Measurements from ENCODE around the gene MUS81. TPM values are rescaled to one million over a fixed set of nuclear protein-coding genes. Genes with fewer than 3 reads are reported as not detected.
A peak's percentile ranks its signal among the peaks of the same experiment; 100 is the strongest.
"Not testable (repeated sequence)": the region's sequence is repeated elsewhere in the genome, so short reads cannot be mapped to it uniquely, and the experiment has no call there.

MUS81 gene
- total RNA-seq, 2 donors from 2014 or later = 51.8 to 62.8 TPM

DNA sequence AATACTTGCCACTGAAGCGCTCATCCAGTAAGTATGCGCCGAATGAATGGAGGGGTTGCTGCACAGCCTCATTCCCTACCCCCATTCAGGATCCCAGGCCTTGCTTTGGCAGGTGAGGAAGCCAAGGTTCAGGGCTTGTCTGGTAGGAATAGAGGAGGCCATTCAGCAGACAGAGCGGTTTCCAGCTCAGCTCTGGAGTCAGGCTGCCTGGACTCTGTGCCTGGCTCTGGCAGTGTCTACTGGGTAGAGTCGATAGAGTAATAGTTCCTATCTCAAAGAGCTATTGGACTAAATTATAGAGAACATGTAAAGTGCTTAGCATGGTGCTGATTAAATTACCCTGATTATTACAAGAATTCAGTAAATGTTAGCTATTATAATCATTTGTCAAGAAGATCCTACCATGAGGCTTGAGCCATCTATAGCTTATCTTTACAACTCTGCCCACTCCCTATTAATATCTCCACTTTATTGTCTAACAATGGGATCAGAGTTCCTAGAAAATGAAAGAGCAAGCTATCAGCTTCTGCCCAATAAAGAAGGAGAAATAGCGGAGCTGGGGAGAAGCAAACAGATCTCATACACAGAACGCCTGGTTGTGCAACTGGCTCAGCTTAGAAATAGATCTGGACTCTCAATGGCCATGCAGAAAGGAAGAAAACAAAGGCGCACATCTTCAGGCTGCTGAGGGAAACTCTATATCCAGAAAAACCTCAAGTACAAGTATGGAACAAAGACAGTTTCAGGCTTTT, 33.1 kb upstream of the MUS81 start:
- no peaks in the 10 kb centered on the region for H3K9me3 ChIP-seq
- no peaks in the 10 kb centered on the region for H3K36me3 ChIP-seq
- TF ChIP-seq, protein P1, sequence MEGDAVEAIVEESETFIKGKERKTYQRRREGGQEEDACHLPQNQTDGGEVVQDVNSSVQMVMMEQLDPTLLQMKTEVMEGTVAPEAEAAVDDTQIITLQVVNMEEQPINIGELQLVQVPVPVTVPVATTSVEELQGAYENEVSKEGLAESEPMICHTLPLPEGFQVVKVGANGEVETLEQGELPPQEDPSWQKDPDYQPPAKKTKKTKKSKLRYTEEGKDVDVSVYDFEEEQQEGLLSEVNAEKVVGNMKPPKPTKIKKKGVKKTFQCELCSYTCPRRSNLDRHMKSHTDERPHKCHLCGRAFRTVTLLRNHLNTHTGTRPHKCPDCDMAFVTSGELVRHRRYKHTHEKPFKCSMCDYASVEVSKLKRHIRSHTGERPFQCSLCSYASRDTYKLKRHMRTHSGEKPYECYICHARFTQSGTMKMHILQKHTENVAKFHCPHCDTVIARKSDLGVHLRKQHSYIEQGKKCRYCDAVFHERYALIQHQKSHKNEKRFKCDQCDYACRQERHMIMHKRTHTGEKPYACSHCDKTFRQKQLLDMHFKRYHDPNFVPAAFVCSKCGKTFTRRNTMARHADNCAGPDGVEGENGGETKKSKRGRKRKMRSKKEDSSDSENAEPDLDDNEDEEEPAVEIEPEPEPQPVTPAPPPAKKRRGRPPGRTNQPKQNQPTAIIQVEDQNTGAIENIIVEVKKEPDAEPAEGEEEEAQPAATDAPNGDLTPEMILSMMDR (IDR thresholded peaks at IDR 0.05) = no peak
- H3K4me1 ChIP-seq (ENCODE audit: control insufficient read depth in 1 of 2, low read depth in 2 of 2) = no peaks in the 10 kb centered on the region
- no peak for ATAC-seq (ENCODE audit: insufficient number of reproducible peaks, low FRiP score, low read depth)
- DNase-seq (ENCODE audit: low spot score) = no peak
- no peaks in the 10 kb centered on the region for H3K27me3 ChIP-seq (replicated peaks; ENCODE audit: insufficient read depth)
- H3K27ac ChIP-seq = no peak overlapping the region
- H3K4me3 ChIP-seq = no peak overlapping the region

DNA sequence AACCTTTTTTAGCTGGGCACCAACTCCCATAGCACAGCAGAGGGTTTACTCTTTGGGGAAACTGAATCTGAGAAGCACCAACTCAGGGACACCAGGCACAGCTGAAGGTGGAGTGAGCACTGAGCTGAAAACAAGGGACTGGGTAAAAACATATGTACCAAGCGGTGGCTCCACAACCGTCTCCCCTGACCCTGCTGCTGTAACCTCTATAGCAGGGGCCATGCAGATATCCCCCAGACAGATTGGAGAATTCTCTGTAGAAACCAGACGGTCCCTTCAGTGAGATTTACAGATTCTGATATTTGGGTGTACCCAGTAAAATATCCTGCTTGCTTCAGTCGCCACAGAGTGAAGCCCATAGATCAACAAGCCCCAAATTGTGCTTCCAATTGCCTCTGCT, 30.8 kb upstream of the MUS81 start:
- no peak overlapping the region for H3K4me3 ChIP-seq
- H3K4me1 ChIP-seq (ENCODE audit: control insufficient read depth in 1 of 2, low read depth in 2 of 2) = peaks cover 3 to 12% of the 10 kb centered on the region in 2 donors
- TF ChIP-seq, protein P1 (IDR thresholded peaks at IDR 0.05) = no peak
- H3K36me3 ChIP-seq = no peaks in the 10 kb centered on the region
- H3K27me3 ChIP-seq (replicated peaks; ENCODE audit: insufficient read depth) = no peaks in the 10 kb centered on the region
- ATAC-seq (ENCODE audit: insufficient number of reproducible peaks, low FRiP score, low read depth) (no peak), DNase-seq (ENCODE audit: low spot score) (no peak)
- H3K27ac ChIP-seq = no peak overlapping the region
- H3K9me3 ChIP-seq = no peaks in the 10 kb centered on the region

DNA sequence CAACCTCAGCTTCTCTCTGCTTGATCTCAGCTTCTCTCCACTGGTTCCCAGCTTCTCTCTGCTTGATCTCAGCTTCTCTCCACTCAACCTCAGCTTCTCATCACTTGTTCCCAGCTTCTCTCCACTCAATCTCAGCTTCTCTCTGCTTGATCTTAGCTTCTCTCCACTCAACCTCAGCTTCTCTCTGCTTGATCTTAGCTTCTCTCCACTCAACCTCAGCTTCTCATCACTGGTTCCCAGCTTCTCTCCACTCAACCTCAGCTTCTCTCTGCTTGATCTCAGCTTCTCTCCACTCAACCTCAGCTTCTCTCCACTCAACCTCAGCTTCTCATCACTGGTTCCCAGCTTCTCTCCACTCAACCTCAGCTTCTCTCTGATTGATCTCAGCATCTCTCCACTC, 28.0 kb upstream of the MUS81 start:
- DNase-seq (ENCODE audit: low spot score); H3K36me3 ChIP-seq; H3K27me3 ChIP-seq (replicated peaks; ENCODE audit: insufficient read depth); H3K27ac ChIP-seq; H3K9me3 ChIP-seq; ATAC-seq (ENCODE audit: insufficient number of reproducible peaks, low FRiP score, low read depth); H3K4me3 ChIP-seq: not testable (repeated sequence)
- H3K4me1 ChIP-seq (ENCODE audit: control insufficient read depth in 1 of 2, low read depth in 2 of 2) = peaks cover 3 to 18% of the 10 kb centered on the region in 2 donors

DNA sequence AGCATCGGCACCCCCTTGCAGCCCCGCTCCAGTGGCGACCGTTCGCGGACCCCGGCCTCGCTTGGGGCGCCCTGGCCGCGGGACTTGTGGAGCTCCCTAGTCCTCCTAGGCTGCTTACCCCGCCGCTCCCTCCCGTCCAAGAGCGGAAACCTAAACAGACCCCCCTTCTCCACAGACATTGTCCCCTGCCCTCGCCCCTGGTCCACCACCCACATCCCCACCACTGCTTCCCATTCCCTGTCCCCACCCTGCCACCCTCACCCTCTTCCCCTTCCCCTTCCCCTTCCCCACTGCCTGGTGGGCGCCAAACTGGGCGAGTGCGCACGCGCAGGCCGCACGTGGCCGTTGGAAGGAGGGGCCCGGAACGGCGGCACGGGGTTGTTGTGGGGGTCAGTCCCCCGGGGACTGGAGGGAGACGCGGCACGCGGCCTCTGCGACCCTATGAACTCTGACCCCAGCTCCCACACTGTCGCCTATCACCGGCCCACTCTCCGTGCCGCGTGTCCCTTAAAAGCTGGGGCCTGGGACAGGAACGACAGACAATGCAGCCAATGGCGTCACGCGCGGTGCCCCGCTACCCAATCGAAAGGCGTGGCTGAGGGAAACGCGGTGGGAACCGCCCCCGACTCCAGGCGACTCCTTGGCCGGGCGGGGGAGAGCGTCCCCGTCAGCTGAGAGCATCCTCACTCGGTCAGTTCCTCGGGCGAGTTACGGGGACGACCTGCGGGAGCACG, 26.8 kb upstream of the MUS81 start, which contains the start of gene SNX32:
TSS of gene SNX32 (plus strand) at position 667 of the 734 bp plus-strand sequence. CDS start 103 bp downstream, outside the sequence.
- TF ChIP-seq, protein P1 (IDR thresholded peaks at IDR 0.05) = no peak
- Histone ChIP-seq H3K27me3 (replicated peaks; ENCODE audit: insufficient read depth) (no peaks in the 10 kb centered on the region), H3K36me3 (no peaks in the 10 kb centered on the region), H3K4me3 (peak within 1 kb of the TSS; percentile 81), H3K4me1 (ENCODE audit: control insufficient read depth in 1 of 2, low read depth in 2 of 2) (peaks cover 3 to 18% of the 10 kb centered on the region in 2 donors), H3K9me3 (no peaks in the 10 kb centered on the region), H3K27ac (no peak within 1 kb of the TSS)
- peak; percentile 67 for ATAC-seq (ENCODE audit: insufficient number of reproducible peaks, low FRiP score, low read depth)
- DNase-seq (ENCODE audit: low spot score) = peak; percentile 83

DNA sequence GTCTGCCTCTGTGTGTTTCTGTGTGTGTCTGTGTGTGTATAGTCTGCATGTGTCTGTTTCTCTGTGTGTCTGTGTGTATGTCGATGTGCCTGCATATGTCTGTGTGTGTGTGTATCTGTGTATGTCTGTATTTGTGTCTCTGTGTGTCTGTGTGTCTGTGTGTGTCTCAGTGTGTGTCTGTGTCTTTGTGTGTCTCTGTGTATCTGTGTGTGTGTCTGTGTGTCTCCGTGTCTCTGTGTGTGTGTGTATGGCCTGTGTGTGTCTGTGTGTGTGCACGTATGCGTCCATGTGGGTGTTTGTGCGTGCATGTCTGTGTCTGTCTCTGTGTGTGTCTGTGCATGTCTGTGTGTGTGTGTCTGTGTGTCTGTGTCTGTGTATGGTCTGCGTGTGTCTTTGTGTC, 26.0 kb upstream of the MUS81 start:
- ATAC-seq (ENCODE audit: insufficient number of reproducible peaks, low FRiP score, low read depth) = no peak

More for the DNA sequence above, 26.0 kb upstream of the MUS81 start:
- Histone ChIP-seq H3K27ac (no peak overlapping the region), H3K36me3 (no peaks in the 10 kb centered on the region), H3K27me3 (replicated peaks; ENCODE audit: insufficient read depth) (no peaks in the 10 kb centered on the region), H3K4me3 (peak overlapping the region; percentile 81), H3K9me3 (no peaks in the 10 kb centered on the region), H3K4me1 (ENCODE audit: control insufficient read depth in 1 of 2, low read depth in 2 of 2) (peaks cover 3 to 18% of the 10 kb centered on the region in 2 donors)
- TF ChIP-seq, protein P1 (IDR thresholded peaks at IDR 0.05) = no peak
- DNase-seq (ENCODE audit: low spot score) = no peak
